HG03039 (cell line): ENCODE data around the gene SIPA1L3.

Source experiments
- ATAC-seq: cut with Tn5 transposase; IDR thresholded peaks from one replicate; pipeline ENCODE4 v1.9.1; 2021; ENCODE audit warnings: mild to moderate bottlenecking, moderate library complexity; ENCODE audit not compliant: unreplicated experiment

Gene SIPA1L3

DNA sequence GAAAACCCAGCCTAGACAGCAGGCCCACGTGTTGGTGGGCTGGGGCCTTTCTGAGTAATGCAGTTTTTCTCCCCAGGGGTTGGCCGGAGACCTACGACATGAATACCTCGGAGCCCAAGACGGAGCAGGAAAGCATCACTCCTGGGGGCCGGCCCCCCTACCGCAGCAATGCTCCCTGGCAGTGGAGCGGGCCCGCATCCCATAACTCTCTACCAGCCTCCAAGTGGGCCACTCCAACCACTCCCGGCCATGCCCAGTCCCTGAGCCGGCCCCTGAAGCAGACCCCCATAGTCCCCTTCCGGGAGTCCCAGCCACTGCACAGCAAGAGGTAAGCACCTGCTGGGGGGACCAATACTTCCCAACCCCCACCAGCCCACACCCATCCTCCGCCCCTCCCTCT lies 234.1 kb downstream of the SIPA1L3 start:
- ATAC-seq: no peak

DNA sequence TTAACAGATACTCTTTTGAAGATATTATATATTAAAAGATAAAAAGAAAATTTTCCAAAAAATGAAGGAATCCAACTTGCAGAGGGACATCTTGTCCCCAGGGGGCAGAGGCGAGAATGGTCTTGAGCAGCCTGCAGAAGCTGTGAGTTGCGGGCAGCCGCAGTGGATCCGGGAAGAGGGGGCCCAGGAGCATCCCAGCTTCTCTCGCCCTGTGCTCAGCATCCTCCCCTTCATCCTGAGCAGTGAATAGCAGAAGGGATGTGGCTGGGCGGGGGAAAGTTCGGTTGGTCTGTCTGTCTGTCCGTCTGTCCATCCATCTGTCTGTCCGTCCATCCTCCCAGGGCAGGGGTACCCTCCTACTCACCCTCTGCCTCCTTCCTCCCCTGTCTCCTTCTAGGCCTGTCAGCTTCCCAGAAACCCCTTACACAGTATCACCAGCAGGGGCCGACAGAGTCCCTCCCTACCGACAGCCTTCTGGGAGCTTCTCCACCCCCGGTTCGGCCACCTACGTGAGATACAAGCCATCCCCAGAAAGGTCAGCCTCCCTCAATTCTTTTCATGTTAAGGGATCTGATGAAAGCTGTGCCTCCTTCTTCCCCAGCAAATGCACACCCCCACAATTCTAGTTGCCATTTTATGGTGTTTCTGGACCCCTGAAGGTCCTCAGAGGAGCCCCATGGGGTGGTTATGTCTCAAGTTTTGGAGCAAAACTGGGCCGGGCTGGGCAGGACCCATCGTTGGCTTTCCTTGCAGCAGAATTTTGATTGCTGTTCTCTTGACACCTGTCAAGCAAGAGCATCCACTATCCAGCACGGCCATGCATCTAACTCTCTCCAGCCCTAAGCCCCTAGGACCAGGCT lies 235.4 kb downstream of the SIPA1L3 start:
- ATAC-seq: no peak

DNA sequence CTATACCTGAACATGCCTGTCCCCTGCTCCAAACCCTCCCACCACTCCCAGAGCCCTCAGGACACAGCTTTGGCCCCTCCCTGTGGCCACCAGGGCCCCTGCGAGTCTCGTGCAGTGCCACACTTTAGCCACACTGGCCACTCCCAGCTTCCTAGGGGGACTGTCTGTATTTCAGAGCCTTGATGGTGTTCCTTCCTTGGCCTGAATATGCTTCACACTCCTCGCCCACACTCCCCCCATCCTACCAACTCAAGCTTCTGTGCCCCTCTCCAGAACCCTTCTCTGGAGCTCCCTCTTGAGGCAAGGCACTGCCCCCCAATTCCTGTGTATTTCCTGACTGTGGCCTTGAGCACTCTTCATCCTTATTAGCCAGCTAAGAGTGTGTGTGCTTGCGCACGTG lies 236.8 kb downstream of the SIPA1L3 start:
- ATAC-seq: no peak

DNA sequence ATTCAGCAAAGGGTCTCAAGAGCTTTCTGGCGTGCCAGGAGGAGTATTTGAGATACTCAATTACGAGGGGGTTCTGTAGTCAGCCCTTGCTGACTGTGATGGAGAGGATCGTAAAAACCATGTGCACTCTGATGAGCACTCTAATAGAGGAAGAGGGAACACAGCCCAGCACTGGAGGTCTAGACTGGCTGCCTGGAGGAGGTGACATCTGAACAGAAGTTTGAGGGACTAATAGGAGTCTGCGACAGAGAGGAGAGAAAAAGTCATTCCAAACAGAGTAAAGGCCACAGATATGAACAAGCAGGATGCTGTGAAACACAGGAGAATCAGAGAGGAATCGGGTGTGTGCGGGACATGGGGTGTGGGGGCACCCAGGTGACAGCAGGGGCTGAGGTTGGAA lies 237.7 kb downstream of the SIPA1L3 start:
- no peak for ATAC-seq

DNA sequence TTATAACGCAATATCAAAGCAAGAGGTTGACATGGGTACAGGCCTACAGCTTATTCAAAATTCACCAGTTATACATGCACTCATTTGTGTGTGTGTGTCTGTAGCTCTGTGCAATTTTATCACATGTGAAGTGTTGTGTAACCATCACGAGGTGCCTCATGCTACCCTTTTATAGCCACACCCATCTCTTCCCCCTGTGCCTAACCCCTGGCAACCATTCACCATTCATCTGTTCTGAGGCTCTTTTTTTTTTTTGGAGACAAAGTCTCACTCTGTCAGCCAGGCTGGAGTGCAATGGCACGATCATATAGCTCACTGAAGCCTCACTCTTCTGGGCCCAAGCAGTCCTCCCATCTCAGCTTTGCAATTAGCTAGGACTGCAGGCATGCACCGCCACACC lies 238.6 kb downstream of the SIPA1L3 start:
- ATAC-seq: no peak

DNA sequence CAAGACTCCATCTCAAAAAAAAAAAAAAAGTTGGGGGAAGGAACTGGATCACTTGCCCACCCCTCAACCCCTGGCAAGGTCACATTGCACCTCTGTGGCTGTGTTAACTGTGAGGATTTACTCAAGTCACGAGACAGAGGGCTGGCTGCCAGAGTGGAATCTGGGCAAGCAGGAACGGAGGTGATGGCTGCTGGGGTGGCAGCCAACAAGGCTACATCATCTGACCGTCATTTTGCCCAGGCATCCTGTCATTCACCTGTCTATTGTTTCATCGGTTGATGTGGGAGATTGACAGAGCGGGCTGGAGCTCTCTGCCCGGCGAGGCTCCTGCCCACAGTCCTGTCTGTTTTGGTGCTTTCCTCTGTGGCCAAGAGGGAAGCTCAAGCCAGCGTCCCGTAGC lies 241.3 kb downstream of the SIPA1L3 start:
- ATAC-seq: no peak

DNA sequence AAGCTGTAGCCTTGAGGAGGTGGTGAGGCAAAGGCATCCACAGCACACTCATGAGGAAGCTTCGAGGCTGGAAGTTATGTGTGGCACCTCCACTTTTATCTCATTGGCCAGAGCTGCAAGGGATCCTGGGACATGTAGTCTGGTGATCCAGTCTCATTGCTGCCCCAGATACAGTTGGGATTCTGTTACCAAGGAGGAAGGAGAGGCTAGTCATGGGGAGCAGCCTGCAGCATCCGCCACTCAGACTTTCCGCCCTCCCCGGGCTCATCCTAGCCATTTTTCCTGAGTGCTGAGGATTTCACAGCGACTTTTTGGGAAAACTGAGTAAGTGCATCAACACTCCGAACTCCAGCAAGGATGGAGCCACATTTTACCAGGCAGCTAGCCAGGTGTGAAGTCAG lies 242.7 kb downstream of the SIPA1L3 start:
- ATAC-seq: no peak

DNA sequence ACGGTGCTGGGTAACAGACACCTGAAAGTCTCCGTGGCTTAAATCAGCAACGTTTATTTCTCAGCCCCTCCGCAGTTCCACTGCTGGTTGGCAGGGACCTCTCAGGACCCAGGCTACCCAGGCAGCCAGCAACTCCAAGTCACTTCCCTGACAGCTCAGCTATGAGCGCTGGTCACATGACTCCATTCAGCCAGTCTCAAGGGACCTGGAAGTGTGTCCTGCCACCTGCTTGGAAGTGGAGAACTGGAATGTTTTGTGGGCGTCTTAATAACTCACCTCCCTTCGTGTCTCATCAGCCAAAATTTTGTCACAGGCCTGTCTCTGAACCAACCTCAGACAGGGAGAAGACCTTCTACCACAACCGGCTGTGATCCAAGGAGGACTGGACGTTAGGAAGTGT lies 244.2 kb downstream of the SIPA1L3 start:
- ATAC-seq: no peak

DNA sequence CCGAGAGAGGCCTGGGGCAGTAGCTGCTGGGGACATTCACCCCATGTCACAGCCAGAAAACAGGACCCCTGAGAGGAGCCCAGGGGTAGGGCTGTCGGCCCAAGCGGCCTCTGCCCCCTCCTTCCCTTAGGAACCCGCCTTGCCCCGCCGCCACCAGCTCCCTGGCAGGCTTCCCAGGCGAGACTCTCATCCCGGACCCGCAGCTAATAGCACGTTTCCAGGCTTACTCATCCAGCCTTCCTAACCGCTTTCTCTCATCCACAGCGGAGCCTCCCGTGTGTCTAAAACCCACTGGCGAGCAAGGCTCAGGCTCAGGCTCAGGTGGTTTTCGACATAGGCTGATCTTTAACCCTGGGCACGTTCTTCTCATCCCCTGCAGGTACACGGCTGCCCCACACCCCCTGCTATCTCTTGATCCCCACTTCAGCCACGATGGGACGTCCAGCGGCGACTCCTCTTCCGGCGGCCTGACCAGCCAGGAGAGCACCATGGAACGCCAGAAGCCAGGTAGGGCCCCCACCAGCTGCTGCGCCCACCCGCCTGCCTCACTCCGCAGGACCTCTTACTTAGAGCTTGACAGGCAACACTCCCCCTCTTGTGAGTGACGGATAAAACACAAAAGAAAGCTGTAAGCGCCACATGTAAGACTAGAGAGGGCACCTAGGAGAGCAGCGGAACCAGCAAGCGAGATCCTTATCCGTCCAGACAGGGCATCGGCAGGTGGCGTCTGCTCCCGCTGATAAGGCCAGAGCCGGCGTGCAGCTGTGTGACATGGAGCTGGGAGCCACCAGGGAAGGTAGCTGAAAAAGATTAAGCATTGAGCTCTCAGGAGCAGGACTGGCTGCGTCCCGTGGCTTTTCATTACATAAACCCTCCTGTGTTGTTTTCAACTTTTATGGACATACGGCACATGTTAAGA lies 245.7 kb downstream of the SIPA1L3 start:
- ATAC-seq: no peak

DNA sequence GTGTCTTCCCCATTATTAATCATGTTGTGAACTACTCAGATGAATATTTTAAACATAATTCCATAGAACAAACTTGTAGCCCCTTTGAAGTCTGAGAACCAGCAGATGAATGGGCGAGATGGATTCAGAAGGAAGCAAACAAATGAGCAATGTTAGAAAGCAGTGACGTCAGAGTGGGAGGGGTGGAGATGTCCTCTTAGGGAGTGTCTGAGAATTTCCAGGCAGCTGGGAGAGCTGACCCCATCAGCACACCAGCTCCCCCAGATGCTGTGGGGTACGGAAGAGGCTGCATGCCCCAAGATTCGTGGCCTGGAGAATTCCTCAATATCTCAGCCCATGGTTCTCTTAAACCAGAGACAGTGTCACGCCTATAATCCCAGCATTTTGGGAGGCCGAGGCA lies 248.4 kb downstream of the SIPA1L3 start:
- no peak for ATAC-seq

DNA sequence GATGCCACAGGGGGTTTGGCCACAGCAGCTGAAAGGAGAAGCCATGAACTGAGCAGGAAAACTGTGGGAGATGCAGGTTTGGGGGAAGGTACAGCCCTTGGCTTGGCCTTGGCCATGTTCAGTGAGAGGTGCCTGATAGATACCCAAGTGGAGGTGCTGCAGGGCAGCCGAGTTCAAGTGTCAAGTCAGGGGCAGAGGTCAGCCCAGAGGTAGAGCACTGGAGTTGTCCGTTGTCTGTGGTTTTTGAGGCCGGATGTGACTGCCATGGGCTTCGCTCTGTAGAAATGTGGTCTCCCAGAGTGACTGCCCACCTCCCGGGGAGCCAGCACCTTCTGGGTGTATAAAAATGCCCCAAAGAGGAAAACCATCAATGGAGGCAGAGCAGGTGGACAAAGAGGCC lies 251.7 kb downstream of the SIPA1L3 start:
- no peak for ATAC-seq

DNA sequence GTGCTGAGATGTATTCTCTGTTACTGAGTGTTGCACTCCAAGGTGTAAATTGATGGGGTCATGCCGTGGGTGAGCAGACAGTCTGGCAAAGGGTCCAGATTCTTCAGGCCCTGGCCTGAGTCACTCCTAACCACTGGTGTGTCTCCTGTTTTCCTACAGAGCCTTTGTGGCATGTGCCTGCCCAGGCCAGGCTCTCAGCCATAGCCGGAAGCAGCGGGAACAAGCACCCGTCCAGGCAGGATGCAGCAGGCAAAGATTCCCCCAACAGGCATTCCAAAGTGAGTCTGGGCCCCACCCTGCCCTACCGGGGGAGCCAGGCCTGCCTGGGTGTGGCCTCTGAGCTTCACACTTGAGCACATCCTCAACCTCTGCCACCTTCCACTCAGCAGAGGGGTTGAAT lies 255.1 kb downstream of the SIPA1L3 start:
- no peak for ATAC-seq

DNA sequence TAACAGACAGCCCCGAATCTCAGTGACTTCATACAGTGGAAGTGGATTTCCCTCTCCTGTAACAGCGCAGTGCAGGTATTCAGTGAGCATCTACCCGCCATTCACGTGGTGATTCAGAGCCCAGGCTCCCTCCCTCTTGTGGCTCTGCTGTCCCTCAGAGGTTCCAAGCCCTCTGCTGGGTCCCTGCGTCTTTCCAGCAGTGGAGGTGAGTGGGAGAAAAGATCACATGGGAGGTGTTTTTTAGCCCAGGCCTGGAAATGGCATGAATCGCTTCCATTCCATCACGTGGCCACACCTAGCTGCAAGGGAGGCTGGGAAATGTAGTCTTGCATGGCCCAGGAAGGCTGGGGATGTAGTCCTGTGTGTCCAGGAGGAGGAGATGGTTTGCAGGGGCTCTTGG lies 255.6 kb downstream of the SIPA1L3 start:
- no peak for ATAC-seq

DNA sequence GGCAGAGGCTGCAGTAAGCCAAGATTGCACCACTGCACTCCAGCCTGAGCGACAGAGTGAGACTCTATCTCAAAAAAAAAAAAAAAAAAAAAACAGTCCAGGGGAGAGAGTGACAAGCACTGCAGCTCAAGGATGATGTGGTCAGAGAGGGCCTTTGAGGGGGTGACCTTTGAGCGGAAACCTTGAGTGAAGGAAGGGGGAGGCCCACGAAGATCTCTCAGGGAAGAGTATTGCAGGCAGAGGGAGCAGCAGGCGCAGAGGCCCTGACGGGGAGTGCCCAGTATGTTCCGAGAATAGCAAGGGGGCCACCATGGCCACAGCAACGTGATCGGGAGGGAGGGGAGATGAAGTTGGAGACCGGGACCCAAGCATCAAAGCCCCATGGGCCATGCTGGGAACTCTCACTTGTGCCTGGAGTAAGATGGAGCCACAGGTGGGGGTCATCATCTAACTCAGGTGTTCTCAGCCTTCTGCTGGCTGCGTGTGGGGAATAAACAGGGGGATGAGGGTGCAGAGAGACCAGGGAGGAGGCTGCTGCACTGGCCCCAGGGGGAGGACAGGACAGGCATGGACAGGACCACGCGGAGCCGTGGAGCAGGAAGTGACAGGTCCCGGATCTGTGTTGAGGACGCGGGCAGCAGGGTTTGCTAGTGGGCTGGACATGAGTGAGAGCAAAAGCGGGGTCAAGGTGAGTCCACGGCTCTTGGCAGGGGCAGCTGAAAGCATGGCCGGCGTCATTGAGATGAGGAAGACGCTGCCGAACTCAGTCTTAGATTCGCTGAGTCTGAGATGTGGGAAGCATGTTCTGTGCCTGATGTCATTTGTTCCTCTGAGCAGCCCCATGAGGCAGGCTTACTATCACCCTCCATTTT lies 256.6 kb downstream of the SIPA1L3 start:
- no peak for ATAC-seq

DNA sequence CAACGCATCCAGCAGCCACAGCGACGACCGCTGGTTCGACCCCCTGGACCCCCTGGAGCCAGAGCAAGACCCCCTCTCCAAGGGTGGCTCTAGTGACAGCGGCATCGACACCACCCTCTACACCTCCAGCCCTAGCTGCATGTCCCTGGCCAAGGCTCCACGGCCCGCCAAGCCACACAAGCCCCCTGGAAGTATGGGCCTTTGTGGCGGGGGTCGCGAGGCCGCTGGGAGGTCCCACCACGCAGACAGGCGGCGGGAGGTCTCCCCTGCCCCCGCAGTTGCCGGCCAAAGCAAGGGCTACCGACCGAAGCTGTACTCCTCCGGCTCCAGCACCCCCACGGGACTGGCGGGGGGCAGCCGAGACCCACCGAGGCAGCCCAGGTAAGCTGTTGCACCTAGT lies 257.5 kb downstream of the SIPA1L3 start:
- no peak for ATAC-seq

DNA sequence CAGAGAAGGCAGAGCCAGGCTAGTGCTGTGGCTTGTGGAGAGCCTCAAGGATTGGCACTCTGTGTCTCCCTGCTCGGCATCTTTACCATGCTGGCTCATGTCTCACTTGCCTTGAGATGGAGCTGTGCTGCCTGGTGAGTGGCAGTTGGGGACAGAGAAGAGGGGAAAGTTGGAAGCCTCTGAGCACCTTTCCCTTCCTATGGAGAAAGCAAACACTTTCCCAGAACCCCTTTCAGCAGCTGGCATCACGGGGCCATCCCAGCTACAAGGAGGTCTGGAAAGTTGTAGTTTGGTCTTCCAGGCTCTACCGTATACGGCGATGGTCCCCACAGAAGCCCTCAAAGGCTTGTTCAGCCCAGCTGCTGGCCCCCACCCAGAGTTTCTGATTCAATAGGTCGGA lies 258.3 kb downstream of the SIPA1L3 start:
- no peak for ATAC-seq

DNA sequence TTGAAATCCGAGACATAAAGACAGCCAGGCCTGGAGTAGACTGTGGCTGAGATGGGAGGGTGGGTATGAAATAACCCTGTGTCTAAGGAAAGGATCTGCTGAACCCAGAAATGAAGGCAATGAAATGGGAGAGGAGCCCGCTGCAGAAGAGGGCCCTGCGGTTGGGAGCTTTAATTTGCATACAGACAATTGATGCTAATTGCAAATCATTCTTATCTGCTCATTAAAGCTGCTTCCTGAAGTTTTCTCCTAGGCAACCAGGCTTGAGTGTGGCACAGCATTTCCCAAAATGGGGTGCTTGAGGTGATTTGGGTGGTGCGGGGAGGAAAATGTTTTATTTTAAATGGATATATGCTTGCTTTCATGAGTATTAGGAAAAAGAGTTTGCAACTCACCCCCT lies 261.6 kb downstream of the SIPA1L3 start:
- ATAC-seq: no peak

DNA sequence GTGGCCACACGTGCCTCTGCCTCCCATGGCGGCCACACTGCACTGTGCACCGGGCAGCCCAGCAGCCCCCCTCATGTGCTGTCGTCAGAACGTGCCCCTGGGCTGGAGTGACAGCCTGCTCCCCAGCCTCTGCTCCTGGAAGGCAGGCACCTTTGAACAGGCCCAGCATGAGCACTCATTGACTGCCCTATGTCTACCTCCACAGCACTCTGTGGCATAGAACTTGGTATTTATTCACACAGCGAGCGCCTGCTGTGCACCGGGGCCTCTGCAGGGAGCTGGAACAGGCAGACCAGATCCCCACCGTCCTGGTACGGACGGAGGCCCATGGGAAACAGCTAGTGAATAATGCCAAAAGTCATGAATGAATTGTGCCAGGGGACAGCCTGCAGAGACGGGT lies 263.3 kb downstream of the SIPA1L3 start:
- no peak for ATAC-seq

DNA sequence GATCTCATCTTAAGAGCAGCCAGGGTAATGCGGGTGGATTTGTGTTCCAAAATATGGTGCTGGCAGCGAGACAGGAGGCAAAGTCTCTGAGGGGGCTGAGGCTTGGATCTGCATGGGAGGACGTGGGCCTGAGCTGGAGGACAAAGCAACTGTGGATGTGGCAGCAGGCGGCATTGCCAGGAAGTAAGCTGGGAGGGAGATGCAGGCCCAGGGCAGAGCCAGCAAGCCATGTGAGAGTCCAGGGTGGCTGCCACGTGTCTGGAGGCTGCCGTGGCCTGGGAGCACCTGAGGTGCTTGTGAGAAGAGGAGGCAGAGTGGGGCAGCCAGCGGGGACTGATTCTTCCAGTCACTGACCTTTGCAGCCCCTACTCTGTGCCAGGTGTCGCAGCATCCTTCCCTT lies 265.0 kb downstream of the SIPA1L3 start:
- ATAC-seq: no peak

DNA sequence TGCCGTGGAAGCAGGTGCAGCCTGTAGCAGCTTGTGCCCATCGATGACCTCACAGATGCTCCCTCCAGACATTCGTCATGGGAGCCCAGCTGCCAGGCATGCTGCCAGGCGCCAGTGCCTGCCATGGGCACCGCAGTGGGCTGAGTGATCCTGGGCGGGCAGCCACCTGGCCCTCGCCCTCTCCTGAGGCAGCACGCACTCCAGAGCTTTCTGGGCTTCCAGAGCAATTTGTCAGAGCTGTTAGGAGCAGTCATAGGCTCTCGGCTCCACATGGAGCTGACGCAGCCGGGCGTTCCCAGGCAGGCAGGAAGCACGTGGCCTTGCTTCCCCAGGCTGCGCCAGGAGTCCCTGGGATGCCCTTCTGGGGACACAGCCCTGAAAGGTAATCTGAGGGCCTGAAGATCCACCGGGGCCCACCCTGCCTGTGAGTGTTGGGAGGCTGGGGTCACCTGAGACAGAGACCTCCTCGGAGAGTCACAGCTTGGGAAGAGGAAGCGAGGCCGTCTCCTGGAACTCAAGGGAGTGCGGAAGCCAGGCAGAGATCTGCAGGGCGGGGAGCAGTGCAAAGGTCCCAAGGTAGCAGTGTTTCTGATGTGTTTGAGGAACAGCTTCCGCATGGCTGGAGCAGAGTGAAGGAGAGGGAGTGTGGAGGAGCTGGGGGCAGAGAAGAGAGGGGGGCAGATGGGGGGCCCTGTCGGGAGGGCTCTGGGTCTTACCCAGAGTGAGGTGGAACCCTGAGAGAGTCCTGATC lies 266.5 kb downstream of the SIPA1L3 start:
- no peak for ATAC-seq
